K562 (cell line): ENCODE results near the gene RUNX3. TPM values are rescaled to one million over a fixed set of nuclear protein-coding genes. Genes with fewer than 3 reads are reported as not detected.

Source experiments
- ATAC-seq: fragments of 200-7000 bp; cut with Tn5 transposase; 3 replicates; pipeline ENCODE4 v1.9.1; 2020; ENCODE audit warnings: moderate library complexity
- BruUV-seq: library from RNA; stranded (reverse); fragments of 400-500 nt; replicated peaks from 2 replicates; lab custom pipeline; 2021; lab: Mats Ljungman, UMichigan
- CTCF ChIA-PET: fragments of 300-600 bp; formaldehyde crosslinking; extraction: SDS; loops from one replicate; lab custom pipeline; 2021; ENCODE audit warnings: low intra/inter-chr PET ratio; lab: Yijun Ruan, JAX
- POLR2A ChIA-PET: fragments of 300-600, 350-650 bp; sonication (Branson Sonifier 250); formaldehyde crosslinking; extraction: SDS; loops from one replicate; lab custom pipeline; 2021; ENCODE audit warnings: antibody characterized with exemption, inconsistent platforms; lab: Yijun Ruan, JAX
- DNase-seq, 4 experiments: peaks; one replicate each; pipeline versions ENCODE4 v3.0.0 to v3.0.0-alpha.2; 2011 to 2018; ENCODE audit warnings: low spot score in 3 of 4, mixed read lengths in 3 of 4; ENCODE audit errors: extremely low read depth in 1 of 4
- FAIRE-seq: peaks from 2 replicates; lab custom pipeline; 2011; peaks lifted over from hg19 to GRCh38; lab: Jason Lieb, UNC
- H2AFZ ChIP-seq: 2 replicates; pipeline ENCODE4 v1.6.0; 2011; ENCODE audit warnings: low read depth, low read length, control low read depth, inconsistent platforms
- H3K27ac ChIP-seq: fragments of 200-600 bp; 3 replicates; pipeline ENCODE4 v1.8.0; 2011; ENCODE audit warnings: low read depth, mild to moderate bottlenecking, control low read depth, inconsistent platforms, low read length, moderate library complexity, mixed read lengths; ENCODE audit errors: extremely low read depth
- H3K27me3 ChIP-seq, 2 experiments: fragments of 300-600 bp in 1 of 2; 2 replicates in 1 of 2; 3 replicates in 1 of 2; pipeline versions ENCODE4 v1.6.0 to v1.8.0; 2011; ENCODE audit warnings: inconsistent platforms in 2 of 2, low read length in 2 of 2, mild to moderate bottlenecking in 1 of 2, mixed read lengths in 1 of 2, moderate library complexity in 1 of 2; ENCODE audit not compliant: control insufficient read depth in 2 of 2, insufficient read depth in 2 of 2
- H3K36me3 ChIP-seq: fragments of 300-600 bp; 3 replicates; pipeline ENCODE4 v1.8.0; 2011; ENCODE audit warnings: mild to moderate bottlenecking, low read length, inconsistent platforms; ENCODE audit not compliant: control insufficient read depth, insufficient read depth
- H3K4me1 ChIP-seq, 2 experiments: fragments of 200-600 bp in 1 of 2; replicated peaks in 1 of 2; 2 replicates in 1 of 2; 3 replicates in 1 of 2; pipeline versions ENCODE4 v1.5.1 to v1.8.0; 2011; ENCODE audit warnings: inconsistent platforms in 2 of 2, low read length in 2 of 2, mild to moderate bottlenecking in 1 of 2, mixed read lengths in 1 of 2, moderate library complexity in 1 of 2; ENCODE audit not compliant: control insufficient read depth in 2 of 2, insufficient read depth in 2 of 2
- H3K4me2 ChIP-seq: 2 replicates; pipeline ENCODE4 v1.6.1; 2011; ENCODE audit warnings: low read length, control low read depth, inconsistent platforms, mixed read lengths; ENCODE audit not compliant: insufficient read depth
- H3K4me3 ChIP-seq: fragments of 200-600 bp; sonication (generic), shearing (Covaris generic); 2 replicates; pipeline ENCODE4 v1.5.1; 2016; ENCODE audit warnings: control low read depth, inconsistent platforms
- H3K79me2 ChIP-seq: fragments of 200-600 bp; 3 replicates; pipeline ENCODE4 v1.8.0; 2011; ENCODE audit warnings: low read length, inconsistent platforms; ENCODE audit not compliant: control insufficient read depth, insufficient read depth
- H3K9ac ChIP-seq, 2 experiments: 2 replicates each; pipeline versions ENCODE4 v1.6.0 to v1.6.1; 2011; ENCODE audit warnings: low read depth in 2 of 2, low read length in 2 of 2, control low read depth in 1 of 2, inconsistent platforms in 1 of 2, mild to moderate bottlenecking in 1 of 2, mixed read lengths in 1 of 2; ENCODE audit not compliant: insufficient read depth in 1 of 2
- H3K9me1 ChIP-seq: one replicate; pipeline ENCODE4 v1.6.0; 2011; ENCODE audit warnings: inconsistent platforms, mild to moderate bottlenecking, low read length, moderate library complexity; ENCODE audit not compliant: control insufficient read depth, insufficient read depth
- H3K9me3 ChIP-seq: replicated peaks from 2 replicates; pipeline ENCODE4 v1.5.1; 2011; ENCODE audit warnings: low read depth, low read length, inconsistent platforms; ENCODE audit not compliant: control insufficient read depth, insufficient read depth
- H4K20me1 ChIP-seq: replicated peaks from 2 replicates; pipeline ENCODE4 v1.6.1; 2011; ENCODE audit warnings: low read length, inconsistent platforms, mixed read lengths; ENCODE audit not compliant: control insufficient read depth, insufficient read depth
- RAD21 ChIP-seq, 2 experiments: fragments of 250-450 bp in 1 of 2; fragments of 450-650 bp in 1 of 2; sonication (Bioruptor Pico) in 1 of 2; formaldehyde crosslinking in 1 of 2; IDR thresholded peaks in 1 of 2; conservative IDR thresholded peaks in 1 of 2; 2 replicates each; pipeline versions ENCODE4 v1.4.0 to v1.8.0; 2020 to 2022; ENCODE audit warnings: mild to moderate bottlenecking in 2 of 2, moderate library complexity in 1 of 2
- RBFOX2 ChIP-seq: fragments of 200-400 bp; formaldehyde crosslinking; IDR thresholded peaks from 2 replicates; pipeline ENCODE4 v1.6.1; 2017; ENCODE audit warnings: low read depth, mild to moderate bottlenecking, low read length, moderate library complexity
- WGBS: fragments of 100-300 bp; shearing (Covaris generic); methylation state at CpG from one replicate; pipeline ENCODE4 v1.1.6; 2016; ENCODE audit warnings: low coverage, mixed read lengths; ENCODE audit not compliant: insufficient coverage; ENCODE audit errors: missing lambda C conversion rate; 5-methylcytosine and 5-hydroxymethylcytosine counted together
- in situ Hi-C: fragments of 300-500 bp; cut with MboI; formaldehyde crosslinking; loops from 4 replicates; pipeline ENCODE4 v1.15.0; 2018; ENCODE audit warnings: inconsistent platforms, mixed read lengths
- intact Hi-C: fragments of 100-400 bp; cut with micrococcal nuclease; formaldehyde crosslinking; loops from 2 replicates; pipeline ENCODE4 v1.14.2; 2022
- polyA plus RNA-seq, 8 experiments: library from polyadenylated mRNA; depleted of rRNA in 4 of 8; stranded (reverse) in 5 of 8; unstranded in 3 of 8; fragments of >200 nt; fragmentation: Nextera tagmentation in 2 of 8; fragmentation: Illumina TruSeq in 1 of 8; extraction: Ambion mirVana in 2 of 8; extraction: Trizol in 1 of 8; gene quantifications; 2 replicates each; pipeline versions ENCODE4 v1.2.1 to v1.2.3, GENCODE V29; 2011 to 2014; ENCODE audit warnings: inconsistent platforms in 1 of 8, missing spikeins in 1 of 8
- total RNA-seq, 7 experiments: library from RNA; depleted of rRNA in 6 of 7; stranded (reverse); fragments of >200 nt in 6 of 7; fragmentation: Illumina TruSeq in 2 of 7; extraction: Trizol in 2 of 7; gene quantifications; 2 replicates each; pipeline versions ENCODE4 v1.2.1 to v1.2.3, GENCODE V29; 2011 to 2021; ENCODE audit warnings: low replicate concordance in 1 of 7

The RUNX3 gene
- total and polyA plus RNA-seq, 9 of the 15 experiments (the other 6 are each of a cell fraction or from before 2014, with no cell fraction given): 0.01 to 0.64 (median 0.09) TPM

DNA sequence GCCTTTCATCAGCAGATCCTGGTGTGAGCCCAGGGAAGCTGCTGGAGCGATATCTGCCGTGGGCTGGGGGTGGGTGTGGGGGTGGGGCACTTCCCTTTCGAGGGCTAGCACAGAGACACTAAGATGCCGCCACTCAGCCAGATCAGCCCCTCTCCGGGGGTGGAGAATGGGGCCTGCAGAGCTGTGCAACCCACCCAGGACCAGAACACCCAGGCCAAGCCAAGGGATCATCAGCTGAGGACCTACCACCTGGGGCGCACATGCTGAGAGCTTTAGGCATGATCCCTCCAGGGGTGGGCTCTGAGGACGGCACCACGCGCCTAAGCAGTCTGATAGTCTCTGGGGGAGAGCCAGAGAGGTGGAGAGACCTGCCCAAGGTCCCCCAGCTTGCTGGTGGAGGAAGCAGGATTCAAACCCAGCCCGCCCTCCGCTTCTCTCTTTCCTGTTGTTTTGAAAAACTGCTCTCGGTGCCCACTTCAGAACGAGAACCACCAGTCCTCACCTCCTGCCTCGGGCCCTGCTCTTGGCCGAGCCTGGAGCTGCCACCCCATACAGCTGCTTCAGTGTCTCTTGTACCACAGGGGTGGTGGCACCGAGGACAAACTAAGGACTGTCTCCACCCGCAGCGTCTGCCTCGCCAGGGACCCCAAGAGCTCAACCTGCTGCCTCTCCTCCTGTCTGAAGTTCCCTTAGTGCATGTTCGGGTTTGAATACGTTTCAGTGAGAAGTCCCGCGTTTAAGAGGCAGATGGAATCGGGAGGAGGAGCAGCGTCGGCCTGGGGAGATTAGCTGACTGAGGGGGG is 39.7 kb upstream of the RUNX3 start:
- peaks cover 11 to 45% of the 10 kb centered on the region in 2 experiments; a peak in 4 of 5 replicates for H3K27me3 ChIP-seq
- intact Hi-C loops (no loop called here), in situ Hi-C loops (no loop called here)
- ChIA-PET POLR2A (interaction anchor here (0.7 to 1.3 kb wide), 4 partner anchors 8 to 22 kb away, joined by 3 read pairs; no protein-coding TSS in a partner anchor), CTCF (no interaction called here)
- no peak overlapping the region for H3K27ac ChIP-seq
- peak overlapping the region; percentile 10; the same call in 1 of the 2 replicates for H2AFZ ChIP-seq
- peaks cover 4 to 18% of the 10 kb centered on the region in 2 experiments; a peak in 3 of 5 replicates for H3K4me1 ChIP-seq
- peak overlapping the region in 1 of 2 experiments; percentile 53; a peak in 1 of 4 replicates for H3K9ac ChIP-seq
- BruUV-seq: no TSS peak
- no peak overlapping the region for H3K4me3 ChIP-seq
- H3K79me2 ChIP-seq: no peaks in the 10 kb centered on the region
- FAIRE-seq: no peak
- no peaks in the 10 kb centered on the region for H3K9me1 ChIP-seq
- DNase-seq: no peak
- H3K36me3 ChIP-seq: no peaks in the 10 kb centered on the region
- no peak overlapping the region for H3K4me2 ChIP-seq
- H3K9me3 ChIP-seq: no peaks in the 10 kb centered on the region; the same call in 1 of the 2 replicates
- no peaks in the 10 kb centered on the region; the same call in 1 of the 2 replicates for H4K20me1 ChIP-seq
- no peak for TF ChIP-seq RAD21 (CRISPR knock-in tag; conservative IDR thresholded peaks at IDR 0.05 in 1 of 2, IDR thresholded peaks at IDR 0.05 in 1 of 2)
- 0 out of 2 replicates have a peak, but pooled peaks have one; percentile 15 for TF ChIP-seq RBFOX2
- ATAC-seq: no peak
- 21% methylated on average over 25 of the region's 26 CpGs for WGBS
